OCI-LY3 (cell line): ENCODE results near the gene SALL3.

Source experiments
- H2AFZ ChIP-seq: fragments of 200-600, 300-600 bp; shearing (Covaris generic); 2 replicates; pipeline ENCODE4 v1.6.0; 2014; ENCODE audit warnings: antibody characterized with exemption, low read depth, low read length
- H3K27ac ChIP-seq: fragments of 200-600, 300-600 bp; sonication (generic); 2 replicates; pipeline ENCODE4 v1.5.1; 2014; ENCODE audit warnings: mild to moderate bottlenecking, low read length, moderate library complexity, mixed read lengths
- H3K27me3 ChIP-seq: fragments of 200-600, 300-600 bp; sonication (generic); 2 replicates; pipeline ENCODE4 v1.6.1; 2014; ENCODE audit warnings: low read depth, low read length, mixed read lengths
- H3K36me3 ChIP-seq: fragments of 200-600, 300-600 bp; sonication (generic); replicated peaks from 2 replicates; pipeline ENCODE3; 2014; ENCODE audit warnings: low read depth, low read length, mixed read lengths
- H3K4me1 ChIP-seq: fragments of 300-600, 200-600 bp; sonication (generic); 2 replicates; pipeline ENCODE4 v1.6.1; 2014; ENCODE audit warnings: low read length, mixed read lengths
- H3K4me2 ChIP-seq: fragments of 200-600, 300-600 bp; sonication (generic); 2 replicates; pipeline ENCODE4 v1.6.1; 2014; ENCODE audit warnings: low read length, mixed read lengths
- H3K4me3 ChIP-seq: fragments of 300-600, 200-600 bp; sonication (generic); 2 replicates; pipeline ENCODE4 v1.5.1; 2014; ENCODE audit warnings: antibody characterized with exemption, mild to moderate bottlenecking, low read length, moderate library complexity
- H3K79me2 ChIP-seq: fragments of 300-600, 200-600 bp; shearing (Covaris generic); 2 replicates; pipeline ENCODE4 v1.6.1; 2014; ENCODE audit warnings: mild to moderate bottlenecking, low read length, mixed read lengths
- H3K9ac ChIP-seq: fragments of 300-600, 200-600 bp; shearing (Covaris generic); 2 replicates; pipeline ENCODE4 v1.6.0; 2014; ENCODE audit warnings: mild to moderate bottlenecking, low read length, moderate library complexity
- H3K9me3 ChIP-seq: fragments of 200-600, 300-600 bp; shearing (Covaris generic); 2 replicates; pipeline ENCODE4 v1.6.1; 2014; ENCODE audit warnings: low read length, mixed read lengths; ENCODE audit not compliant: insufficient read depth
- H4K20me1 ChIP-seq: fragments of 200-600, 300-600 bp; sonication (generic); 2 replicates; pipeline ENCODE4 v1.6.1; 2016; ENCODE audit warnings: low read length, mixed read lengths; ENCODE audit not compliant: insufficient read depth
- EZH2phosphoT487 ChIP-seq: fragments of 200-600 bp; shearing (Covaris generic); IDR thresholded peaks from 2 replicates; pipeline ENCODE4 v1.6.1; 2018; ENCODE audit warnings: antibody characterized with exemption, mixed run types, low read depth
- TF ChIP-seq, protein P1 (sequence below): fragments of 200-600, 300-600 bp; sonication (generic); IDR thresholded peaks from 2 replicates; pipeline ENCODE4 v1.5.1; 2014; ENCODE audit warnings: antibody characterized with exemption, low read length, low read depth

Gene SALL3

DNA sequence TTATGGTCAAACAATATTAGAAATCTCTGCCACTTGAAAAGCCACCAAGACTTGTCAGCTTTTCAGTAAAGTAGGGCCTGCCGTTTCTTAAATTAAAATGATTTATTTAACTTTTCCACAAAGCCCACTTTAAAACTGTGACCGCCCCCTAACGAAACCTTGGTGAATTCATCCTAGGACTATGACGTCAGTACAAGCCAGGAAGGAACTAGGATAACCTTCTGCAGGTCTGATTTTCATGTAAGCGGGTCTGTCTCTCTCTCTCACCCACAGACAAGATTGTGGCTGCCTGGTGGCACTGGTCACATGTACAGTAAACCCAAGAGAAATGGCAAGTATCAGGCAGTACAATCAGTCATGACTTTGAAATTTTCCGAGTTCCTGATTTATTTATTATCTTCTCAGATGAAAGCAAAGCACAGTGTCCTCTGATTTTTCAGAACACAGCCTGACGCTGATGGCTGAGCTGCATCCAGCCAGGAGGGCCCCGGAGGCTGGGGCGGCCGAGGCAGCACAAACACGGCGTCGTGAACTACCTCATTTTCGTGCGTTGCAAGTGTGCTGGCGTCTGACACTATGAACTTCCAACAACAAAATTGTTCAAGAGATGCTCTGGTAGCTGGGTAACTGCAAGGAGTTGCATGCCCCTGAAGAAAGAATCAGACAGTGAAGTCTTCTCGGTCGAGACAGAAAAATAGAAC lies 18.9 kb downstream of the SALL3 start:
- Histone ChIP-seq H3K36me3 (no peaks in the 10 kb centered on the region), H3K27me3 (peaks cover 14% of the 10 kb centered on the region; the same call in 1 of the 2 replicates), H3K4me3 (no peak overlapping the region)

DNA sequence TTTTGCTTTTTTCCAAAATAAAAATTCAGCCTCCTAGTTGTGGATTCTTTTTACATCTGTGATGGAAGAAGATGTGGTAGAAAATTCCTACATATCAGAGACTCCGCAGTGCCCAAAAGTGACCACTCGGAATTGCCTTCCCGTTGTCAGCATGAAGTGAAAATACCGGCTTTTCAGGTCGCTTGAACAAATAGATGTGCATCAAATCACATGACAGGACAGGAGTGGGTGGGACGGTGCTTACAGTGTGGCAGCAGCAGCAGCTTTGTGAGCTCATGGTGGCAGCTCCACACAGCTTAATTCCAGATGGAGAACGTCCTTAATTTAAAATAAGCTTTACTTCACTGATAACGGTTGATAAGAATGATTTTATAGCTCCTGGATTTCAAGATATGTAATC lies 20.3 kb downstream of the SALL3 start:
- no peaks in the 10 kb centered on the region for H4K20me1 ChIP-seq
- no peak overlapping the region for H3K4me2 ChIP-seq
- no peak overlapping the region for H3K9ac ChIP-seq
- H3K27me3 ChIP-seq: peaks cover 22% of the 10 kb centered on the region; the same call in 1 of the 2 replicates
- no peaks in the 10 kb centered on the region for H3K4me1 ChIP-seq
- no peak overlapping the region for H3K4me3 ChIP-seq
- H3K9me3 ChIP-seq: no peaks in the 10 kb centered on the region; the same call in 1 of the 2 replicates
- H2AFZ ChIP-seq: no peak overlapping the region
- no peaks in the 10 kb centered on the region for H3K36me3 ChIP-seq
- no peaks in the 10 kb centered on the region for H3K79me2 ChIP-seq
- no peak for TF ChIP-seq EZH2phosphoT487
- TF ChIP-seq, protein P1, sequence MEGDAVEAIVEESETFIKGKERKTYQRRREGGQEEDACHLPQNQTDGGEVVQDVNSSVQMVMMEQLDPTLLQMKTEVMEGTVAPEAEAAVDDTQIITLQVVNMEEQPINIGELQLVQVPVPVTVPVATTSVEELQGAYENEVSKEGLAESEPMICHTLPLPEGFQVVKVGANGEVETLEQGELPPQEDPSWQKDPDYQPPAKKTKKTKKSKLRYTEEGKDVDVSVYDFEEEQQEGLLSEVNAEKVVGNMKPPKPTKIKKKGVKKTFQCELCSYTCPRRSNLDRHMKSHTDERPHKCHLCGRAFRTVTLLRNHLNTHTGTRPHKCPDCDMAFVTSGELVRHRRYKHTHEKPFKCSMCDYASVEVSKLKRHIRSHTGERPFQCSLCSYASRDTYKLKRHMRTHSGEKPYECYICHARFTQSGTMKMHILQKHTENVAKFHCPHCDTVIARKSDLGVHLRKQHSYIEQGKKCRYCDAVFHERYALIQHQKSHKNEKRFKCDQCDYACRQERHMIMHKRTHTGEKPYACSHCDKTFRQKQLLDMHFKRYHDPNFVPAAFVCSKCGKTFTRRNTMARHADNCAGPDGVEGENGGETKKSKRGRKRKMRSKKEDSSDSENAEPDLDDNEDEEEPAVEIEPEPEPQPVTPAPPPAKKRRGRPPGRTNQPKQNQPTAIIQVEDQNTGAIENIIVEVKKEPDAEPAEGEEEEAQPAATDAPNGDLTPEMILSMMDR: no peak
- no peak overlapping the region for H3K27ac ChIP-seq

More for the DNA sequence above, 18.9 kb downstream of the SALL3 start:
- Histone ChIP-seq H3K9ac (no peak overlapping the region), H3K4me2 (no peak overlapping the region), H3K4me1 (no peaks in the 10 kb centered on the region), H4K20me1 (no peaks in the 10 kb centered on the region), H3K79me2 (no peaks in the 10 kb centered on the region), H3K9me3 (no peaks in the 10 kb centered on the region; the same call in 1 of the 2 replicates), H3K27ac (no peak overlapping the region), H2AFZ (no peak overlapping the region)
- TF ChIP-seq, protein P1: no peak
- no peak for TF ChIP-seq EZH2phosphoT487

DNA sequence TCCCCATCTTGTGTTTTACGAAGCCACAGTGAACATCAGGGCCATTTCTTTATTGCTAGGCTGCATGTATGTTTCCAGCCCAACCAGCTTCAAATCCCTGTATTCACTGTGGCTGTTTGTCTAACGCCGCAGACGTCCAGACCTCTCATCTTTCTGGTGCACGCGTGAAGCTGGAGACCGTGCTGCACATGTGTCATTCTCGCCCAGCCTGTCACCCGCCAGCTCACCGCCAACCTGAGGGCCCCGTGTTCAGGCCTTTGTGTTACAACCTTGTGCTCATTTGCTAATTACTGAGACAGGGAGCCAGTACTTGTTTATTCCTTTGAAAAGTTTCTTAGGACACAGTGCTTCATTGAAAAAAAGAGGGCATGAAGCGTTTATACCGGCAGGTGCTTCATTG lies 21.4 kb downstream of the SALL3 start:
- H3K4me2 ChIP-seq: no peak overlapping the region
- no peak overlapping the region for H3K4me3 ChIP-seq
- TF ChIP-seq EZH2phosphoT487: no peak
- TF ChIP-seq, protein P1: no peak
- no peaks in the 10 kb centered on the region for H3K36me3 ChIP-seq
- H2AFZ ChIP-seq: no peak overlapping the region
- H3K9ac ChIP-seq: no peak overlapping the region
- H3K79me2 ChIP-seq: no peaks in the 10 kb centered on the region
- H3K9me3 ChIP-seq: no peaks in the 10 kb centered on the region
- H3K27me3 ChIP-seq: peaks cover 22% of the 10 kb centered on the region; the same call in 1 of the 2 replicates
- no peaks in the 10 kb centered on the region for H3K4me1 ChIP-seq
- no peak overlapping the region for H3K27ac ChIP-seq
- no peaks in the 10 kb centered on the region for H4K20me1 ChIP-seq

DNA sequence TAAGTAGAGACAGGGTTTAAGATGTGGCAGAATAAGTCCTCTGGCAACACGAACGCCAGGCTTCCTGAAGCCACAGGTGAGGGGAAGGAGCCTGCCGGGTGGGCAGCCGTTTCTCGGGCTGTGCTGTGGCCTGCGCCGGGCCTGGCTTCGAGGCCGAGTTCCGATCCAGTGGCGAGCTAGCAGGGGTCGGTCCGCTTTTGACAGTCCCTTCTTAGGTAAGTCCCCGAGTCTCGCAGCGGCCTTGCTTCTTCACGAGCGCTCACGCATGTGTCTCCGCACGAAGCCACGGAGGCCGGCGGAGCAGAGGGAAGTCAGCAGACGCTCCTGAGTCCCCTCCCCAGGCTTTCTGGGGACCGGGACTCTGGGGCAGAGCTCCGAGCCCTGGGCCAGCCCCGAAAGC lies 26.0 kb downstream of the SALL3 start:
- Histone ChIP-seq H3K9me3 (0 out of 2 replicates have a peak, but pooled peaks cover 6% of the 10 kb centered on the region), H3K27ac (no peak overlapping the region), H3K36me3 (no peaks in the 10 kb centered on the region), H3K4me2 (no peak overlapping the region), H3K4me3 (no peak overlapping the region), H3K9ac (no peak overlapping the region), H3K27me3 (peaks cover 25% of the 10 kb centered on the region; the same call in 1 of the 2 replicates), H3K79me2 (no peaks in the 10 kb centered on the region), H4K20me1 (no peaks in the 10 kb centered on the region), H2AFZ (no peak overlapping the region), H3K4me1 (no peaks in the 10 kb centered on the region)
- TF ChIP-seq, protein P1: no peak
- TF ChIP-seq EZH2phosphoT487: no peak
